ENCODE results near the gene SHISA3. TPM values are rescaled to one million over a fixed set of nuclear protein-coding genes. Genes with fewer than 3 reads are reported as not detected.

SHISA3 gene
- total and polyA plus RNA-seq, 2 of the 8 experiments (the other 6 are each of a cell fraction or from before 2014, with no cell fraction given) = 2.0 to 9.3 TPM

DNA sequence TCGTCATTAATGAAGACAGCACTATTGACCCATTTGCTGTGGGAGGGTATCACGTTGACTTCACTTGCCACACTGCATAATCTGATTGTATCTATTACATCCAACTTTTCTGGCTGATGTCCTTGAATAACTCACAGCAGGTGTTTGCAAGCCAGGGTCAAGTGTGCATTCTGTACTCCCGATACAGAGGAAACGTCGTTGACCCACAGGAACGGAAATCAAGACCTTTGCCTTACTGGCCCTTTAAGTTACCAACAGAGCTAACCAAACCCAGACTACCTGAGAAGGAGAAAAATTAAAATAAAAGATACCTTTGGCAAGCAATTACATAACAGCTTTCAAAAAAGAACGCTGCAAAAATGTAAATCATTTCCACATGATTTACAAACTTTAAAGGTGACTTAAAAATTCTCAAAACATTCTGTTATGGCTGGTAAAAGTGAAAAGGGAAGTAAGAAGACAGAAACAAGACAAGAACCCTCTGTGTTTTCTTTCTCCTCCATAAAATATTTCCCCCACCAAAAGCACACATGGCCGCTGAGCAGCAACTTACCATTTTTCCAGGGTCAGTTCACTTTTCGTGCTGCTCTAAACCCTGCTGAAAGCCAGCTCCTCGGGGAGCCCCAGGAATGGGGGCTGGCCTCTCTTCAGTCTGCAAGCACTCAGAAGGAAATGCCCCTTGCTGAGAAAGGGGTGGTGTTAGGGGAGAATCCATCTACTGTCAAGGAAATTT, 6.5 kb upstream of the SHISA3 start (continued):
- TF ChIP-seq TEAD4 (IDR thresholded peaks at IDR 0.05; ENCODE audit: low read depth, low read length) (no peak), YY1 (IDR thresholded peaks at IDR 0.05; ENCODE audit: low read depth, low read length) (no peak), KDM5A (IDR thresholded peaks at IDR 0.05; ENCODE audit: low read length) (no peak)
